ENCODE data around the gene ABHD15.

Gene ABHD15

DNA sequence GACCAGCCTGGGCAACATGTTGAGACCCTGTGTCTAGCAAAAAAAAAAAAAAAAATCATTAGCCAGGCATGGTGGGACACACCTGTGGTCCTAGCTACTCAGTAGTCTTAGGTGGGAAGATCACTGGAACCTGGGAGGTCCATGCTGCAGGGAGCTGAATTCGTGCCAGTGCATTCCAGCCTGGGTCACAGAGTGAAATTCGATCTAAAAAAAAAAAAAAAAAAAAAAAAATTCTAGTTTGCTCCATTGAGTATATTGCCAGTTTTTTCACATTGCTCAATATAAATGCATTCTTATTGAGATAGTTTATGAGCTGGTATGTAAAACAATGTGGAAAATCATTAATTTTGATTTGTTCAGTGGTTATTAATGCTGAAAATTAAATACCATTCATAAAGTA, 52.0 kb downstream of the ABHD15 start:
- DNase-seq: no peak

GRCh38 chr17:29510953-29511352, 55.9 kb downstream of the ABHD15 start:
- no peak for DNase-seq

Data from stimulated activated naive CD4-positive, alpha-beta T cell treated with Interleukin-2 at 50 U/mL for 16 hours (primary cell).